HG02885 (cell line): ENCODE data around the gene MTFMT.
A peak's percentile ranks its signal among the peaks of the same experiment; 100 is the strongest.
"Not testable (repeated sequence)": the region's sequence is repeated elsewhere in the genome, so short reads cannot be mapped to it uniquely, and the experiment has no call there.

Source experiments
- ATAC-seq: cut with Tn5 transposase; IDR thresholded peaks from one replicate; pipeline ENCODE4 v1.9.1; 2021; ENCODE audit warnings: mild to moderate bottlenecking; ENCODE audit not compliant: unreplicated experiment, poor library complexity

Gene MTFMT

GRCh38 chr15:65060641-65061397, 31.4 kb upstream of the MTFMT start:
- no peak for ATAC-seq

DNA sequence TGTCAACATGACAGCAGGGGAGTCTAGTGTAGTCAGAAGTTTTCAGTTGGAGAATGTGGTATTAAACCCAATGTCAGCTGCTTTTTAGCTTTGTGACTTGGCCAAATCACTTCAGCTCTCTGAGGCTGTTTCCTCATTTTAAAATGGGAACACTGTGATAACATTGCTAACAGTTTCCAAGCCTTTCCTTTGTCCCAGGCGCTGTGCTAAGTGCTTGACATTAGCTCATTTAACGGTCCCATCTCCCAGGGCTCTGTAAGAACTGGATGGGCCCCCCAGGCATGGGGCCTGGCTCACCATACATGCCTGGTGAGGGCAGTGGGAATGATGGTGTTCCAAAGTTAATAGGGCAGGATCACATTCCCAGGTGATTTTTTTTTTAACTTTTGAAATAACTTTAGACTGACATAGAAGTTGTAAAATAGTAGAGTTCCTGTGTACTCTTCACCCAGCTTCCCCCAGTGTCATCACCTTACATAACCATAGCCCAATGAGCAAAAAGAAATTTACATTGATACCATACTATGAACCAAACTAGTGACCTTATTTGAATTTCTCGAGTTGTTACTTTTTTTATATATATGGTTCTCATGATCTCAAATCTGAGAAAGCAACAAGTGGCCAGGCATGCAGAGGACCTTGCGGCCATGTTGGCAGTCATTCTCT, 30.6 kb upstream of the MTFMT start:
- no peak for ATAC-seq

GRCh38 chr15:65059369-65059750, 29.9 kb upstream of the MTFMT start:
- ATAC-seq: no peak

- no peak for ATAC-seq
These were observed 29.2 kb upstream of the MTFMT start for GRCh38 chr15:65058394-65059368.

- no peak for ATAC-seq
These were observed 28.1 kb upstream of the MTFMT start for GRCh38 chr15:65057549-65057940.

DNA sequence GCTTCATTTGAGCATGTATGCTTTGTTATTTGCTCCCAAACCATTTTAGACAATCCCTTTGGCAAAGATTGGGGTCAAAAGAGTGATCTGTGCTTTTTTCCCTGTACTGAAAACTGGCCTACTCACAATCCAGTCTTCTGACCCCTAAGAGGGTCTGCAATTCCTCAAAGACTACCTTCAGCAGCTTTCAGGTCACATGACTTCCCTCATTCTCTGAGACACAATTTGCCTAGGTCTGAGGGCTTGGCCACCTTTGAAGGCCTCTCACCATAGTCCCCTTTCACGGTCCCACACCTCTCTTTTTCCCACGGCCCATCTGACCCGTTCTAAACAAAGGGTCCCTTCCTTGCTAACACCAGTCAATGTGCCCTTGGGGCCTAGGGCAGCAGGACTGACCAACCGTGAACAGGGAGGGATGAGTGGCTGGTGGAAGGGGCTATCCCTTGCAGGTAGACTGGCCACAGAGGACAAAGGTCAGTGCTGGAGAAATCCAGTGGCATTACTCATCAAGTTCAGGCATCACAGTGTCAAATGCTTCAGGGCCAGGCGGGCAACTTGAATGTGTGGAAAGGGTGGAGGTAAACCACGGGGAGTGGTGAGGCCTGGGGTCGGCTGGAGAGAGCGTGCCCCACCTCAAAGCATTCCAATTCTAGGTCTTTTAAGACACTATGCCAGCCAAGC, 27.6 kb upstream of the MTFMT start:
- no peak for ATAC-seq

DNA sequence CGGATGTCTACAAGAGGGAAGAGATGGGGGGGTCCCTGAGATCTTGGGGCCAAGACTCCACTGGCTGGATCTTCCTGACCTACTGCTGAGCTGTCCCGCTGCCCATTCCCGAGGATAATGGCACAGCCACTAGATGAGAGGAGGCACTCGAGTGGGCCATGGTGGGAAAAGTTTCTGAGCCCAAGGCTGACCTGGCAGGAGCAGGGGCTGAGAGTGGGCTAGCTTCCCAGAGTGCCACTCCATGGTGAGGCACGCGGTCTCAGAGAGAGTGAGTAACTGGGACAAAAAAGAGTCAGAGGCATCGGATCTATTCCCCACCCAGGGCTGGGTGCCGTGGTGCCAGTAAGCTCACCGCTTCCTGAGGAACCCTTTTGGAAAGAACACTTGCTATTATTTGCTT, 26.7 kb upstream of the MTFMT start:
- ATAC-seq: no peak

GRCh38 chr15:65055201-65055870, 25.9 kb upstream of the MTFMT start:
- ATAC-seq: no peak

GRCh38 chr15:65054333-65055200, 25.1 kb upstream of the MTFMT start:
- ATAC-seq: peak; percentile 63

- no peak for ATAC-seq
These were observed 23.5 kb upstream of the MTFMT start for GRCh38 chr15:65052956-65053355.

DNA sequence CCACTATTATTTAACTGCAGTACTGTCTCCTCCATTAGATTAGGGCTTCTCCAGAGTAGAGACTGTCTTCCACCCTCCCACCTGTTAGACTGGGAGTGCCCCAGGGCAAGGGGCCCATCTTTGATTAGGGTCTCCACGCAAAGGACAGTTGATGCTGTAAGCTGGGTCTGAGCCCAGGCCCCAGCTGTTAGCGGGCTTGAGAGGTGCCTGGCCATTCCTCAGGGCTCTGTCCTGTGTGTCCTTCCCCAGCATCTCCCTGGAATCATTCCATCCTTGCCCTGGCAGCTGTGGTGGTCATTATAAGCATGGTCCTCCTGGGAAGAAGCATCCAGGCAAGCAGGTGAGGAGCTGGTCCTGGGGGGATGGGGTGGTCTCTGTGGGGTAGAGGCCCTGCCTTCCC, 21.8 kb upstream of the MTFMT start:
- ATAC-seq: no peak

- ATAC-seq: no peak
These were observed 20.8 kb upstream of the MTFMT start for GRCh38 chr15:65050270-65050669.

DNA sequence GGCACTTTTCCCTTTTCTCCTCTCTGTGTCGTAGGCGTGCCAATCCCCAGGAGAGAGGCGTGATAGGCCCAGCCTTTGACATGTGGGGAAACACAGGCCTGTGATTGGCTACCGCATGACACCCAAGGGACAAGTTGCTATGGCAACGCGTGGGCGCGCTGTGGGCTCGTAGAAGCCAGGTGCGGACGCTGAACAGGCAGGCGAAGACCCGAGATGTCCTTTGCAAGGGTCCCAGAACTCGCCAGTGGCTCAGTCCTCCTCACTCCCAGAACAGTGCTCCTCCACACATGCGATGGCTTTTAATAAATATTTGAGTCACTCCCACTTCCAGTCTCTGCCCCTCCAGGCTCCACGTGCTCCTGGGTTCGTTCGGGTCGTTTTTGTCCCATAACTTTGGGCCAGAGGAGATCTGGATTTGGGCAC, 20.0 kb upstream of the MTFMT start:
- peak; percentile 93 for ATAC-seq

- ATAC-seq: no peak
These were observed 18.8 kb upstream of the MTFMT start for GRCh38 chr15:65048241-65048640.

DNA sequence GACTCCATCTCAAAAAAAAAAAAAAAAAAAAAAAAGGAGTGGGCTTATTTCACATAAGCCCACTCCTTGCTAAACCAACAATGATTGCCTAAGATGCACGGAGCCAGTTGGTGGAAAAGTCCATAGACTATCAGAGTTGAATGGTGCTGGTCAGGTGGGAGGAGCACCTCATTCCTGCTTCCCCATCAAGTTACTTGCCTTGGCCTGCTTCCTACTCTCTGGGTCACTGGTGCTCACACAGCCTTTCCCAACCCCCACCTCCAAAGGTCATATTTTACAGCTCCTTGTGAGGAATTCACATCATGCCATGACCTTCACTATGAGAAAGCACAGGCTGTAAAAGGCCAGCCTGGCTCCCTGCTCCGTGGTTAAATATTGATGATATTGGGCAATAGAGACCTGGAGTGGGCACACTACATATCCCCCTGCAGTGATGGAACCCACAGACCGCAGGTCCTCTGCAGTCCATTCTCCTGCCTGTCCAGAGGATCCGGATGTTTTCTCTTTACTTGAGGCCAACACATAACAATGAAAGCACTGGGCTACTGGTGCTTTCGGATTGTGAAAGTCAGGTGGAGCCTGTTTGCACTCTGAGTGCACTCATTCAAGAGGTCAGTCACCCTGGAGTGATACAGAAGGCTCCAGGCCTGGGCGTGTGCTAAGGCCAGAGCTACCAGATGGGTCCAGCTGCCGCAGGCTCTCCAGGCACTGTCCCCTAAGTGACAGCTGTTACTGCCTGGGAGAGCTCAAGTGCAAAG, 15.5 kb upstream of the MTFMT start, which contains the start of gene SLC51B:
Gene SLC51B, plus strand, starts transcription at position 664 of the 758 bp plus-strand sequence. CDS start 4,618 bp downstream, outside the sequence.
- no peak for ATAC-seq

- not testable (repeated sequence) for ATAC-seq
These were observed 14.8 kb upstream of the MTFMT start for GRCh38 chr15:65044218-65044617.

DNA sequence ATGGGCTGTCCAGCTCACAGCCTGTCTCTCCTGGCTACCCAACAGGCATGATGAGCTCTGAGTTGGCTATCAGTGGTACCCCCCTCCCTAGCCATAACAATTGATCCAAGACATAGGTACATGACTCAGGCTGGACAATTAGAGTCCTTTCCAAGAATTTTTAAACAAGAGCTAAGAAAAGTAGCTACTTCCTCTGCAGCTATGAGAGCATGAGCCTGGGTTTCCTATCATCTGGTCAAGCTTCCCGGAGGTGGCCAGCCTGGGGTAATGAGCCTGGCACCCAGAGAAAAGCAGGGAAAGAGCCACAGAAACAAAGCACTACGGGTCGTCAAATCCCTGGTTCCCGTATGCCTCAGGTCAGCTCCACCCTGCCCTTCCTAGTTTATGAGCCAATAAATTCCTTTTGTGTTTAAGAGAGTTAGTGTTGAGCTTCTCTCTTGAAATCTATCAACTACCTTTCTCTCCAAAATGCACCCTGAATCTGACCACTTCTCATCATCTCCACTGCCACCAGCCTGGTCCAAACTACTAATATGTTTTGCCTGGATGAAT, 13.4 kb upstream of the MTFMT start:
- no peak for ATAC-seq

- no peak for ATAC-seq
These were observed 12.3 kb upstream of the MTFMT start for GRCh38 chr15:65041787-65042186.
